GM21526 (cell line): ENCODE results near the gene XRRA1.
"Not testable (repeated sequence)": the region's sequence is repeated elsewhere in the genome, so short reads cannot be mapped to it uniquely, and the experiment has no call there.

Source experiments
- ATAC-seq: cut with Tn5 transposase; IDR thresholded peaks from one replicate; pipeline ENCODE4 v1.9.1; 2021; ENCODE audit warnings: moderate library complexity; ENCODE audit not compliant: unreplicated experiment, low FRiP score

The XRRA1 gene

DNA sequence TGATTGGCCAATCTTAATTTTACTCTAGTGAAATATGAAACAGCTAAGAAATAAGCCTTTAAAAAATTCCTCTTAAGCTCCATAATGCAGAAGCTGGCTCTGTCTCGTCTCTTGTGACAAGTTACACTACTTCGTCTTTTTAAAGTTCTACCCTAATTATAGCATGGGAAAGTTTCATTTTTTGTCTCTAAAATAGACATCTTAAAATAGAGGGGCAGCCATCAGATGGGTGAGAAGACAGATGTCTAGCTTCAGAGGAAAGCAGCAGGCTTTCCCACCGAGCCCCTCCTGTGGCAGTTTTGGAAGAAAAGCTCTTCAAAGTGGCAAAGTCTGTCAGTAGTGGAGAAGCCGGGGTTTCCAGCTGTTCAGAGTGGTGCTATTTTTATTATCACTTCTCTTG lies 39.5 kb downstream of the XRRA1 start:
- ATAC-seq, result no peak

DNA sequence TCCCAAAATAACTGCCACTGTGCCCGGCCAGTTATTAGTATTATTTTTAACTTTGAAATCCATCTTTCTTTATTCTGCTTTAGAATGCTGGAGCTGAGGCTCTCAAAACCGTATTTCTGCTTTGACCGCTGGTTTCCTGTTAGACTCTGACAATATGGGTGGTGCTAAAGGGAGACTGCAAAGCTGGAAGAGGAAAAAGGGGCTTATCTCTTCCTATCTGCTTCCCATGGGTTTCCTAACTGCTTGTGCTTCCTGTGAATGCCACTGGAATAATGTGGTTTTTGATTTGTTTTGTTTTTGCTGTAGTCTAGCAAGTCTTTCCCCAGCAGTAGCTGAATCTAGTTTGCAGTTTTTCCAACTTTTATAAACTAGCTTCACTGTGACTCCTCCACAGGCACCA lies 43.6 kb downstream of the XRRA1 start:
- no peak for ATAC-seq

- no peak for ATAC-seq
Observed at GRCh38 chr11:74902342-74902741, 46.5 kb downstream of the XRRA1 start.

- ATAC-seq, result no peak
Observed at GRCh38 chr11:74896311-74896710, 52.6 kb downstream of the XRRA1 start.

- ATAC-seq, result no peak
Observed at GRCh38 chr11:74895340-74896116, 53.4 kb downstream of the XRRA1 start.

- ATAC-seq, result not testable (repeated sequence)
Observed at GRCh38 chr11:74893015-74893414, 55.9 kb downstream of the XRRA1 start.

- ATAC-seq, result no peak
Observed at GRCh38 chr11:74877132-74877531, 71.8 kb downstream of the XRRA1 start.

DNA sequence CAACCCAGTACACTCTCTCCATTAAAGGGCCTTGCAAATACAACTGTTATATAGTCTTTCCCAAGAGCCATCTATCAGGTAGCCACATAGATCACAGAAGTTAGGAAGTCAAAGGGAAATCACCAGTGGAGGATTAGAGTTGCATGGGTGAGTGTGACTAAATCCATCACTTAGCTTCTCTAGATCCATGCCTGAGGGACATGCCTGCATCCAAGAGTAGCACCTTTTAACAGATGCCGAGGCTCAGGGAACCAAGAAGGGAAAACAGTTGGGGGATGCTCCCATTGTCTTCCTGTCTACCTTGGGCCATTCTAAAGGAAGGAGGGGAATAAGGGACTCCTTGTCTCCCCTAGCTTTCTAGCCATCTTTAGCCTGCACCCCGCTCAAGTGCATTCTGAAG lies 77.9 kb downstream of the XRRA1 start:
- no peak for ATAC-seq

- ATAC-seq, result no peak
Observed at GRCh38 chr11:74870485-74870884, 78.4 kb downstream of the XRRA1 start.

DNA sequence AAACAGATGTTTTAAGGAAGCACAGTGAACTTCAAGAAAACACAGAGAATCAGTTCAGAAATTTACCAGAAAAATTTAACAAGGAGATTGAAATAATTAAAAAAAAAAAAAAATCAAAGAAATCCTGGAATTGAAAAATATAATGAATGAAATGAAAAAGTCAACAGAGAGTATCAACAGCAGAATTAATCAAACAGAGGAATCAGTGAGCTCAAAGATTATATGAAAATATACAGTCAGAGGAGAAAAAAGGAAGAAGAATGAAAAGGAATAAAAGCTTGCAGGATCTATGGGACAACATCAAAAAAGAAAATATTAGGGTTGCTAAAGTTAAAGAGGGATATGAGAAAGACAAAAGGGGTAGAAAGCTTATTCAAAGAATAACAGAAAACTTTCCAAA lies 82.3 kb downstream of the XRRA1 start:
- no peak for ATAC-seq

GRCh38 chr11:74863410-74863809 lies 85.5 kb downstream of the XRRA1 start:
- ATAC-seq, result no peak

- ATAC-seq, result no peak
Observed at GRCh38 chr11:74860743-74861142, 88.1 kb downstream of the XRRA1 start.

- ATAC-seq, result no peak
Observed at GRCh38 chr11:74853223-74853622, 95.7 kb downstream of the XRRA1 start.

GRCh38 chr11:74849525-74850391 lies 99.1 kb downstream of the XRRA1 start:
- no peak for ATAC-seq

DNA sequence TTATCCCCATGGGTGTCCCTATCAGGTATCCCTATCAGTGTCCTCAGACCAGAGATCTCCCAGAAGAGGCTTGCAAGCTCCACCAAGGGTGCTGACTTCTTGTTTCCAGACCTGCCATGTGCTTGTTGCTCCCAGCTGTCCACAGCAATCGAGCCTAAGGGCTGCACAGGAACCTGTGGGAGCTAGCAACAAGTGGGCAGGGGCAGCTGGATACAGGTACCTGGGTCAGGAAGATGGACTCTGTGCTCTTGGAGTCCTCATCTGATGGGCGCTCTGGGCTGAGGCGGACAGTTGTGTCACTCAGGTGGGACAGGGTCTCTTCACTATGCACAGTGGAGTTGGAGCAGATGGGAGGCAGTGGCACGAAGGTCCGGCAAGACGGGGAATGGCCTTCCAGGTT lies 101.0 kb downstream of the XRRA1 start:
- ATAC-seq, result no peak

- ATAC-seq, result no peak
Observed at GRCh38 chr11:74847395-74847794, 101.5 kb downstream of the XRRA1 start.

DNA sequence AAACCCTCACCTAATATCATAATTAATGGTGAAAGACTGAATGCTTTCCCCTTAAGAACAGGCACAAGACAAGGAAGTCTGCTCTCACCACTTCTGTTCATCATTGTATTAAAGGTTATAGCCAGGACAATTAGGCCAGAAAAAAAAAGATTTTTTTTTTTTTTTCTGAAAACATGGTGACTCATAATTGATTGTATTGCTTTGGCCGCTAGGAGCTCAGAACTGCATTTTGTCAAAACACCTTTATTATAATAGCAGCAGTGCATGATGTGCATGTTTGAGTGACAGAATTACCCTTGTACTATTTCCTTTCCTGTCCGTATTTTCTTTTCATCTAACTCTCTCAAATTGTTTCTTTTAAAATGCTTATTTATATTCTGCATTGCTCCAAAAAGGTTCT lies 102.1 kb downstream of the XRRA1 start:
- no peak for ATAC-seq

- ATAC-seq, result no peak
Observed at GRCh38 chr11:74845978-74846517, 102.8 kb downstream of the XRRA1 start.

GRCh38 chr11:74844865-74845264 lies 104.0 kb downstream of the XRRA1 start:
- no peak for ATAC-seq

DNA sequence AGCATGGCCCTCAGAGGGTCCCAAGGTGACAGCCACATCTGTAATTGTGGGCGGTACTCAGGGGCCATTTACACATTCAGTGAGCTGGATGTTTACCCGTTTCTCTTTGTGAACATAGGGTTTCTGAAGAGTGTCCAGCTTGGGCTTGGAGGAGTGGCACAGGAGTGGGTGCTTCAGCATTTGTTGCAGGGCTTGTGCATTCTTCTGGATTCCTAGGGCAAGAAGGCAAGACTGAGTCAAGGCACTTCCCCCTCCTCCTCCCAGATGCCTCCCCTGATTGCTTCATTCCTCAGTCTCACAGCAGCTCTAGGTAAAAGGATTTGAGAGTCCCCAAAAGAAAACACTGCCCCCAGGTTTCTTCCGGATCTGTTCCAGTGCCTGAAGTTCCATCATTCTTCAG lies 104.8 kb downstream of the XRRA1 start:
- no peak for ATAC-seq

DNA sequence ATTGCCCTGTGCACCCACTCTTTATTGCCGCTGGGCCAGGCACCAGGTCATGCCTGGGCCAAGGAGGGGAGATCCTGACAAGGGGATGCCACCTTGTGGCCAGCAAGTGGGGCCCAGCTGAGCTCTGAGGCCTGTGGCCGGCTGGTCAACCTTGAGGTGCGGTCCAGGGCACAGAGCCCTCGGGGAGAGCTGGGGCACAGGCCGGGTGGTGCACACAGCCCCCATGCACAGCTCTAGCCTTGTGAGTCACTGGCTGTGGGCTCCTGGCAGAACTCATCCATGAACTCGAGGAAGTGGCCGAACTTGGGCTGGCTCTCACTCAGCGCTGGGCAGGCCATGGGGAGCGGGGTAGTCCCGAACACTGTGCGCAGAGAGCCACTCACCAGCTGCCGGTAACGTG lies 105.9 kb downstream of the XRRA1 start:
- ATAC-seq, result no peak

GRCh38 chr11:74840486-74840885 lies 108.4 kb downstream of the XRRA1 start:
- no peak for ATAC-seq
